ENCODE measurements around the gene KRT23.

Gene KRT23

DNA sequence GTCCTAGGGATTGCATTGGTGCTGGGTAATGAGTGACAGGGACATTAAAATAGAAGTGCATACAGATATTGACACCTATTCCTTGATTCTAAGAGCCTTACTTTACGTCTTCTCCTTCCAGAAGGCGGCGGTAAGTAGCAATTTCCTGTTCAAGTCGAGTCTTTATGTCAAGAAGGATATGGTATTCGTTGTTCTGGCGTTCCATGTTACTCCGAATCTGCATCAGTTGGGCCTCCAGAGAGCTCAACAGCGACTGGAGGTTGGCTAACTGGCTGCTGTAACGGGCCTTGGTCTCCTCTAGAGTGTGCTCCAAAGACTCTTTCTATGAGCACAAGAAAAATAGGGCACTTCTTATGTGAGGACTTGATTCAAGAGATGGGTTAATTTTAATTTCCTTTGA, 59.4 kb downstream of the KRT23 start:
- H3K9me3 ChIP-seq (ENCODE audit: severe bottlenecking) = peaks cover 2% of the 10 kb centered on the region
- TF ChIP-seq, protein P1, sequence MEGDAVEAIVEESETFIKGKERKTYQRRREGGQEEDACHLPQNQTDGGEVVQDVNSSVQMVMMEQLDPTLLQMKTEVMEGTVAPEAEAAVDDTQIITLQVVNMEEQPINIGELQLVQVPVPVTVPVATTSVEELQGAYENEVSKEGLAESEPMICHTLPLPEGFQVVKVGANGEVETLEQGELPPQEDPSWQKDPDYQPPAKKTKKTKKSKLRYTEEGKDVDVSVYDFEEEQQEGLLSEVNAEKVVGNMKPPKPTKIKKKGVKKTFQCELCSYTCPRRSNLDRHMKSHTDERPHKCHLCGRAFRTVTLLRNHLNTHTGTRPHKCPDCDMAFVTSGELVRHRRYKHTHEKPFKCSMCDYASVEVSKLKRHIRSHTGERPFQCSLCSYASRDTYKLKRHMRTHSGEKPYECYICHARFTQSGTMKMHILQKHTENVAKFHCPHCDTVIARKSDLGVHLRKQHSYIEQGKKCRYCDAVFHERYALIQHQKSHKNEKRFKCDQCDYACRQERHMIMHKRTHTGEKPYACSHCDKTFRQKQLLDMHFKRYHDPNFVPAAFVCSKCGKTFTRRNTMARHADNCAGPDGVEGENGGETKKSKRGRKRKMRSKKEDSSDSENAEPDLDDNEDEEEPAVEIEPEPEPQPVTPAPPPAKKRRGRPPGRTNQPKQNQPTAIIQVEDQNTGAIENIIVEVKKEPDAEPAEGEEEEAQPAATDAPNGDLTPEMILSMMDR (IDR thresholded peaks at IDR 0.05; ENCODE audit: low read depth, low read length) = no peak
- no peaks in the 10 kb centered on the region for H3K36me3 ChIP-seq
- H3K4me3 ChIP-seq (ENCODE audit: low read depth, low read length) = no peak overlapping the region
- no peak overlapping the region for H3K27ac ChIP-seq
- H3K27me3 ChIP-seq (ENCODE audit: insufficient read depth, low read depth, severe bottlenecking) = peaks cover 100% of the 10 kb centered on the region
- no peak for DNase-seq

DNA sequence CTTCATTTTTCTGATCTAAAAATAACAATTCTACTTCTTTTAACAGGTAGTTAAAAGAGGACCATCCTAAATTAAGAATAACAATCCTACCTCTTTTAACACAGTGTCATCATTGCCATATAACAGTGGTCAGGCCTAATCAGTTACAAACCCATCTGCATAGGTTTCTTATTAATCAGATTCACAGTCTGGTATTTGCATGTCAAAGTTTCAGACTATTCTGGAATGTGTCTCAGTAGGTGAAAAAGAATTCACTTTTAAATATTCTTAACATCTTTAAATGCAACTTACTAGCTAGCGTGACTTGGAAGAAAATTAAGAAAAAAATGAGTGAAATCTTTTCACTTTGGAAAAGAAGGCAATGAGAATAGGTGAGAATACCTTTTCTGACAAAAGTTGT, 63.6 kb downstream of the KRT23 start:
- Histone ChIP-seq H3K36me3 (no peaks in the 10 kb centered on the region), H3K27ac (no peak overlapping the region), H3K4me3 (ENCODE audit: low read depth, low read length) (no peak overlapping the region), H3K27me3 (ENCODE audit: insufficient read depth, low read depth, severe bottlenecking) (peaks cover 99% of the 10 kb centered on the region), H3K9me3 (ENCODE audit: severe bottlenecking) (peaks cover 2% of the 10 kb centered on the region)
- no peak for DNase-seq
- TF ChIP-seq, protein P1 (IDR thresholded peaks at IDR 0.05; ENCODE audit: low read depth, low read length) = no peak

DNA sequence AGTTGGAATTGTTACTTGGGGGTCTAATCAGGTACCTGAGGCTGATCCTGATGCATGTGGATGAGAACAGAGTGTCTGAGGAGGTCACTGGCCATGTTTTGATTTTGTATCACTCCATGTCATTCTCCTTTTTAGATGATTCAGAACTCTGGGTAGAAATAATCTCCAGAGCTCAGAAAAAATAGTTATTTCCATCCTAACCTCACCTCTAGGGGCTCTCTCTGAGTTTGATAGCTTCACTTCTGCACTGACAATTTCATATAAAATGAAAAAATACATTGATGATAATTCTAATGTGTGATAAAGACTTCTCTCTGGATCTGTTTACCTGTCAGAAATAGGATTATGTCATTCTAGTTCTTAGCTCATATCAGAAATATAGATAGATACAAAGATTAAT, 64.2 kb downstream of the KRT23 start:
- TF ChIP-seq, protein P1 (IDR thresholded peaks at IDR 0.05; ENCODE audit: low read depth, low read length) = no peak
- no peak overlapping the region for H3K4me3 ChIP-seq (ENCODE audit: low read depth, low read length)
- no peak for DNase-seq
- no peak overlapping the region for H3K27ac ChIP-seq
- H3K27me3 ChIP-seq (ENCODE audit: insufficient read depth, low read depth, severe bottlenecking) = peaks cover 97% of the 10 kb centered on the region
- peaks cover 2% of the 10 kb centered on the region for H3K9me3 ChIP-seq (ENCODE audit: severe bottlenecking)
- no peaks in the 10 kb centered on the region for H3K36me3 ChIP-seq

Data from WERI-Rb-1 (cell line).